GM19099 (cell line): ENCODE data around the gene ZNF595.
"Not testable (repeated sequence)": the region's sequence is repeated elsewhere in the genome, so short reads cannot be mapped to it uniquely, and the experiment has no call there.

Source experiments
- POLR2A ChIP-seq: IDR thresholded peaks from 3 replicates; pipeline ENCODE4 v1.6.1; 2011; ENCODE audit warnings: low read depth; ENCODE audit not compliant: insufficient read length; ENCODE audit errors: extremely low read depth

Gene ZNF595

DNA sequence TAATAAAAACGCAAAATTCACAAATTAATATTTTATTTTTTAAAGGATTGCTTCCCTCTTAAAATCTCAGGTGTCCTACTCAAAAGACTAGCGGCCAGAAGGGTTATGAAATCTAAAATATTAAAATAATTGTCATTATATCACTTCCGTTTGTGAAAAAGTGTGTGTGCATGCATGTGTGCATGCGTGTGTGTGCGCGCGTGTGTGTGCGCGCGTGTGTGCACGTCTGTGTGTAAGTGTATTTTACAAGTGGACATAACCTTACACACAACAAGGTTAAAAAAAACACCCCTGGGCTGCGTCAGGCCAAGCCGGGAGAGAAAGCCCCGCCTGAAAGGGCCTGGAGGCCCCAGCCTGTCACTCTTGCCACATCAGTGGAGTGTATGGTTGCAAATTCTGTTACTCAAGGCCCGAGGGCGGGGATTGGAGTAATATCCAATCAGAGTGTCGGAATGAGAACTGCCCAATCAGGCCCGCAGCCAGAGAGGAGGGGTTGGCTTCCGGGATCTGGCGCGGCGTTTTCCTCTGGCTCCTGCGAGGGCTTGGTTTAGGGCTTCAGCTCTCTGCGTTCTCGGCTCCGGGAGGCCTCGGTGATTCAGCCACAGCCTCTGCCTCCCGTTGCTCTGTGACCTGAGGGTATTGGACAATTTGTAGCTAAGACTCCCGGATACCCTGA is at the start of gene ZNF595:
Gene ZNF595 (plus strand): TSS at position 518 of the 676 bp plus-strand sequence. CDS start 168 bp downstream, outside the sequence.
- TF ChIP-seq POLR2A, result not testable (repeated sequence)

- TF ChIP-seq POLR2A, result no peak
Measured at GRCh38 chr4:71830-72229, 18.7 kb downstream of the ZNF595 start.

DNA sequence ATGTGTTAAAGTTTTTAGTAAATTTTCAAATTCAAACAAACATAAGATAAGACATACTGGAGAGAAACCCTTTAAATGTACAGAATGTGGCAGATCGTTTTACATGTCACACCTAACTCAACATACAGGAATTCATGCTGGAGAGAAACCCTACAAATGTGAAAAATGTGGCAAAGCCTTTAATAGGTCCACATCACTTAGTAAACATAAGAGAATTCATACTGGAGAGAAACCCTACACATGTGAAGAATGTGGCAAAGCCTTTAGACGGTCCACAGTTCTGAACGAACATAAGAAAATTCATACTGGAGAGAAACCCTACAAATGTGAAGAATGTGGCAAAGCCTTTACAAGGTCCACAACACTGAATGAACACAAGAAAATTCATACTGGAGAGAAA is 32.8 kb downstream of the ZNF595 start:
- TF ChIP-seq POLR2A, result no peak

DNA sequence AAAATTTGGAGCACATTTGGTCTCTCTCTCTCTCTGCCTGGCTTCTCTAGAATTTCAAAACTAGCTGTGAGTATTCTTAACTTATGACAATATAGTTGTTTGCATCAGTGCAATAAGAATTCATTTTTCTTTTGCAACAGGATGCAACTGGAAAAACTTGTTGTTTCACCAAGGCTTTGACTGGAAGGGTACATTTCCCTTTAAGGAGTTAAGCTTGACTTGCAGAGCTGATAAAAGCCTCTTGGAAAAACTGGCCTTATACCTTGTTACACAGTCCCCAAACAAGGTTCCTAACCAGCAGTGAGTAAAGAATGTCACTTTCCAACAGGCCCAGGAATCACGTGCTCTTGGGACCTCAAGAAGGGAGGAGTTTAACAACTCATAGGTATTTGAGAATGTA is 45.3 kb downstream of the ZNF595 start:
- no peak for TF ChIP-seq POLR2A

DNA sequence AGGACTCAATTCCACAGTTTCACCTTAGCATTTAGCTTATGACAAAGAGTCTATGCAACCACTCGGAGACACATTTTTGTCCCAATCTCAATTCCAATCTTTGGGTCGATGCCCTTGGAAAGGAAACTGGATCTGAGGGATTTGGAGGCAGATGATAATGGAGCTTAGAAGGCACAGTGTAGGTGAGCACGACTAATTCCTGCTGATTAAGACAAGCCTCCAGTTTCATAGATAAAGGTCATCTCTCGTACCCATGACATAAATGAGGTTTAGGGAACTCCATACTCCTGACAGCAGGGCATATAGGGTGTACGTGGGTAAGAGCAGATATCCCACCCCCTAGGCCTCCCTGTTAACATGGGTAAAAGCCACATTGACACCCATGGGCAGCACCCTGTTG is 46.7 kb downstream of the ZNF595 start:
- no peak for TF ChIP-seq POLR2A

GRCh38 chr4:107083-107443 is 53.9 kb downstream of the ZNF595 start:
- no peak for TF ChIP-seq POLR2A

DNA sequence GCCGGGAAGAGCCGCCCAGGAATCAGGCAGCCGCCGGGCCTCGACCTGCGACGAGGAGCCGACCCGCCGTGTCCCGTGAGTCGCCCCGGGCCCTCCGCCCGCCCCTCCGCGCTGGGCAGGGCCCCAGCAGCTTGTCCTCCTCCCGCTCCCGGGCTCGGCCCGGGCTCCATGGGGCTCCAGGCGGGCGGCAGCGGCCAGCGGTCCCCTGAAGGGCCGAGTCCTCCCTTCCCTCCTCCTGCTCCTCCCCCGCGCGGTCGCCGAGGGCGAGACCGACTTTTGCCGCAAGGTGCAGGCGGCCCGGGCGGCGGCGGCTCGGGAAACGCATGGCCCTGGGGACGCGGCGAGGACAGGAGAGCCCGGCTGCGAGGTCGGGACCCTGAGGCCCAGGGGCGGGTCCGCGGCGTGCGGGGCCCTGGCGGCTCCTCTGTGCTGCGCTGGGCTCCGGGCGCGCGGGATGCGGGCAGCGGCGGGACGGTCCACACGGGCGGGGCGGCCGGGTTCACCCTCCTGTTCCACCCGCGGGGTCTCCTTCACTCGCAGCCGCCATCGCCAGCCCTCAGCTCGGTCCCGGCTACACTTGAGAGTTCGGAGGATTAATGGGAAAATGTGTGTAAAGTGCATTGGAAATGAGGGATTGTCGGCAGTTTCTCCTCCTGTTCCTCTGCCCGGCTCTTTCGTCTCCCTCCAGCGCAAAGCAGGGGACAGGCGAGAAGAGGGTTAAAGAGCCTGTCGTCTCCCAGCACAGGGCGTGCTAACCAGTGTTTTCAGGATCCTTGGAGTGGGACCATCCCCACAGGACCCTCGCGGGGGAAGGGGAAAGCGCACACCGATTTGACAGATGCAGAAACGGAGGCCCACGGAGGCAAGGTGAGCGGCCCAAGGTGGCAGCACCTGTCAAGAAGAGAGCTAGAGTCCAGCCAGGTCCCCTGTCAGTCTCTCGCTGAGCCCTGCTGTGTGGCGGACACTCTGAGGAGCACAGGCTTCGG is 54.6 kb downstream of the ZNF595 start:
- TF ChIP-seq POLR2A, result no peak

GRCh38 chr4:112771-113170 is 59.6 kb downstream of the ZNF595 start:
- TF ChIP-seq POLR2A, result no peak

DNA sequence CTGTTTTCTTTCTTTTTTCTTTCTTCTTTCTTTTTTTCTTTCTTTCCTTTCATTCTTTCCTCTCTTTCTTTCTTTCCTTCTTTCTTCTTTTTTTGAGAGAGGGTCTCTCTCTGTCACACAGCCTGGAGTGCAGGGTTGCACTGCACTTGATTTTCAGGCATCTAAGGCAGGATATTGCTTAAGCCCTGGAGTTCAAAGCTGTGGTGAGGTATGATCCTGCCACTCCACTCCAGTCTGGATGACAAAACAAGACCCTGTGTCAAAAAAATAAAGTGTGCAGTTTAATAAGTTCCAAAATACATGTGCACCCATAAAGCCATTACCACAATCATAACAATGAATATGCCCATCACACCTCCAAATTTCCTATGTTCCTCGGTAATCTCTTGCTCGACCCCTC is 60.6 kb downstream of the ZNF595 start:
- no peak for TF ChIP-seq POLR2A

DNA sequence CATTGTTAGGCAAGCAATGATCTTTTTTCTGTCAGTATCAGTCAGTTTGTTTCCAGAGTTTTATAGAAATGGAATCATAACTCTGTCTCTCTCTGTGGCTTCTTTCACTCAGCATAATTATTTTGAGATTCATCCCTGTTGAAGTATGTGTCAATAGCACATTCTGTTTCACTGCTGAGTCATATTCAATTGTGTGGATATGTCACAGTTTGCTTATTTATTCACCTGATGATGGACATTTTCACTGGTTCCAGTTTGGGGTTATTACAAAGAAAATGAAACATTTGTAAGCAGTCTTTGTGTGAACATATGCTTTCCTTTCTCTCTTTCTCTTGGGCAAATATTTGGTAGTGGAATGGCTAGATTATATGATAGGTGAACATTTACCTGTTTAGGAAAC is 61.0 kb downstream of the ZNF595 start:
- no peak for TF ChIP-seq POLR2A

DNA sequence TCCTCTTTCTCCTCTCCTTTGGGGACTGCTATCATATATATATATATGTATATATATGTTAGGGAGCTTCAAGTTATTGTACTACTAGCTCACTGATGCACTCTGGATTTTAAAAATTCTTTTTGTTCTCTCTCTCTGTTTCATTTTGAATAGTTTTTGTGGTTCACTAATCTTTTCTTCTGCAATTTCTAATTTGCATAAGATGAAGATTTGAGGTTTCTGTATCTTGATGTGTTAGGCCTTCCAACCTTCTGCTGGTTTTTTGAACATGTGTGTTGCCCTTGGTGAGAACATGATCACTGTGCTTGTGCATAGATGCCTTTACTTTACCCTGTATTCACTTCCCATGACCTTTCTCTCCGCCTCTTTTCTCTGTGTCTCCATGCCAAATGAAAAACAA is 63.4 kb downstream of the ZNF595 start:
- TF ChIP-seq POLR2A, result no peak

DNA sequence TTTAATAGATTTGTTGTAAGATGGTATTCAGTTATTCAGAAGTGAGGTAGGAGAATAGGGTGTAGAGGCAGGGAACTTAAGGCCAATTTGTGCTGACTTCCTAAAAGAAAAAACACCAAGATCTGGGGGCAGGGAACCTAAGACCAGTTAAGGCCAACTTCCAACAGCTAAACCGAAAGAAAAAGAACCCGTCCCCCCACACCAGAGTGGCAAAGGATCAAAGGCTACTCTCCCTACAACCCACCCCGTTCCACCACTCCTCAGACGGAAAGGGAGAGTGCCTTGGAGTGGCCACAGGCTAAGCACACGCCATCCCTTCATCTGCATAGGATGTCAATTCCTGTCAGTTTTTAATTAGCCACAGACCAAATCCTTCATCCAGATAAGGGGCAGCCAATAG is 67.5 kb downstream of the ZNF595 start:
- TF ChIP-seq POLR2A, result no peak

DNA sequence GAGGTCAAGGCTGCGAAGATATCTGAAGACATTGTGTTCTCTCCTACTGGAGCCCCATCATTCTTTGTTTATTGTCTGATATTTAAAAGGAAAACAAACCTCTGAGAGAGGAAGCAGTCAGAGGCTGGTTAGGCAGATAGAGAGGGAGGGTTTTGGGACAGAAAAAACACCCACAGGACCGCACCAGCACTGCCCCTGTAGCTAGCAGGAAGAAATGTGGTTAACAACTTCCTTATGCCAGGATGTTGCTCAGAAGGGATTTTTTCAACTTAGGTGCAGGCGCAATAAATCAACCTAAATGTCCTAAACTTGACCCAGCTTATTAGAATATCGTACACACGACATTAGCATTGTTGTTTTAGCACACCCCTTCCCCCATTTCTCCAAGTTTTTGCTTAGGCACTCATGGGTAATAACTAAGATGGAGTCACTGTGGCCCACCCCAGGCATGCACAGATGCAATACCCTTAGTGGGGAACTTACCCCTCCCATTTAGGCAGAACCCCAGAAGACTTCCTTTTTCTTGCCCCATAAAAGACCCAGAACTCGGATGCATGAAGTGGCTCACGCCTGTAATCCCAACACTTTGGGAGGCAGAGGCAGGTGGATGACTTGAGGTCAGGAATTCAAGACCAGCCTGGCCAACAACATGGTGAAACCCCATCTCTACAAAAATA is 68.4 kb downstream of the ZNF595 start:
- TF ChIP-seq POLR2A, result no peak

DNA sequence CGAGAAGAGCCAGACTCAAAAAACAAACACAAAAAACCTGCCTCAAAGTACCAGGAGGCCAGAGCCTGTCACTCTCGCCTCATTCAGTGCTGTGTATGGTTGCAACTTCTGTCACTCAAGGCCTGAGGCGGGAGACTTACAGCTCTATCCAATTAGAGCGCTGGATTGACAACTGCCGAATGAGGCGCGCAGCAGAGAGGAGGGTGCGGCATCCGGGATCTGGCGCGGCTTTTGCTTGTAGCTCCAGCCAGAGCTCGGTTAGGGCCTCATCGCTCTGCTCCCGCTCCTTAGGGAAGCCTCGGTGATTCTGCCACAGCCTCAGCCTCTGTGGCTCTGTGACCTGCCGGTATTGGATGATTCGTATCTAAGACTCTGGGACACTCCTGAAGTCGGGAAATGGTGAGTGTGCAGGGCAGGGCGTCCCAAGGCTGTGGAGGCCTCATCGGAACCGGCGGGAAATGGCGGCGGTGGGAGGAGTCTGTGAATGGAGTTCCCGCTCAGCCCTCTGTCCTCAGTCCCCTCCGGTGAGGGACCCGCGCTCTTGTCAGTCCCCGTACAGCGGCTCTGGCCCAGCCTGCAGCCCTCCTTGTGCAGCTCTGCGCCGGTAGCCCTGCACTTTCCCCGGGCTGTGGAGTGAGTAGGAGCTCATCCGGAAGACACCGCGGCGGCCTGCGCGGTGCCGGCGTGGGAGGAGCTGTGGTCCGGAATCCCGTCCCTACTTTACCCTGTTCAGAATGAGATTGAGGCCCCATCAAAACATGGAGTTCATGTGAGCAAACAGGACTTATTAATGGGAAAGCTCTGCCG is 71.4 kb downstream of the ZNF595 start, which contains the start of gene ZNF718:
Gene ZNF718 (plus strand): TSS at position 227 of the 807 bp plus-strand sequence. CDS start 170 bp downstream, at position 397.
- TF ChIP-seq POLR2A, result peak; percentile 87

GRCh38 chr4:125091-125771 is 72.1 kb downstream of the ZNF595 start:
- TF ChIP-seq POLR2A, result no peak

DNA sequence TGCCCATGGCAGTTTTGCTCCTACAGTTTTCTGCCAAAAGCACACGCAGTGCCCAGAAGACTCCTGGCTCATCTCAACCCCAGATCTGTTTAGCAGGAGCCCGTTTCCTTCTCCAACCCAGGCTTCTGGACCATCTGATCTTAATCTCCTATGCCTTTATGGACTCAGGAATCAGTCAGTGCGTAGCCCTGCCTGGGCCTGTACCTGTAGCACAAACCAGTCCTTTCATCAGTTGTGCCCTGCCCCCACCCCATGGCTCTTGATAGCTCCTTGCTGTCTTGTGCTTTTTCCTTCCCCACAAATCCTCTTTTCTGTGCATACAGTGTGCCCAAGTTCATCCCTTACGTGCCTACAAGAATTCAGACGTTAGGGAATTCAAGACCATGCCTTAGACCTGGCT is 72.7 kb downstream of the ZNF595 start:
- no peak for TF ChIP-seq POLR2A
